HG03460 (cell line): ENCODE measurements around the gene RLN3.
A peak's percentile ranks its signal among the peaks of the same experiment; 100 is the strongest.

ENCODE experiments used
- ATAC-seq: cut with Tn5 transposase; IDR thresholded peaks from one replicate; pipeline ENCODE4 v1.9.1; 2021; ENCODE audit not compliant: unreplicated experiment

Gene RLN3

GRCh38 chr19:14053032-14053431 is 25.1 kb downstream of the RLN3 start:
- no peak for ATAC-seq

- ATAC-seq = no peak
These were observed 25.6 kb downstream of the RLN3 start for GRCh38 chr19:14053500-14053899.

- ATAC-seq = no peak
These were observed 26.2 kb downstream of the RLN3 start for GRCh38 chr19:14054099-14054498.

- no peak for ATAC-seq
These were observed 26.8 kb downstream of the RLN3 start for GRCh38 chr19:14054721-14055120.

GRCh38 chr19:14055396-14055795 is 27.4 kb downstream of the RLN3 start:
- no peak for ATAC-seq

GRCh38 chr19:14056069-14056666 is 28.2 kb downstream of the RLN3 start:
- ATAC-seq = no peak

- ATAC-seq = no peak
These were observed 28.9 kb downstream of the RLN3 start for GRCh38 chr19:14056741-14057356.

GRCh38 chr19:14058182-14059092 is 30.5 kb downstream of the RLN3 start:
- no peak for ATAC-seq

GRCh38 chr19:14059093-14059480 is 31.1 kb downstream of the RLN3 start:
- no peak for ATAC-seq

GRCh38 chr19:14059652-14060155 is 31.8 kb downstream of the RLN3 start:
- no peak for ATAC-seq

GRCh38 chr19:14061081-14061749 is 33.3 kb downstream of the RLN3 start:
- ATAC-seq = no peak

- ATAC-seq = no peak
These were observed 34.0 kb downstream of the RLN3 start, which contains the start of gene PALM3 for GRCh38 chr19:14061751-14062557. TSS of gene PALM3 (minus strand) at chr19:14062076. CDS start at chr19:14061980, 96 bp downstream.

GRCh38 chr19:14062558-14062855 is 34.6 kb downstream of the RLN3 start:
- ATAC-seq = no peak

GRCh38 chr19:14063105-14063504 is 35.2 kb downstream of the RLN3 start:
- ATAC-seq = no peak

- no peak for ATAC-seq
These were observed 38.2 kb downstream of the RLN3 start for GRCh38 chr19:14066134-14066533.

GRCh38 chr19:14070268-14071050 is 42.5 kb downstream of the RLN3 start:
- ATAC-seq = no peak

GRCh38 chr19:14072535-14073260 is 44.8 kb downstream of the RLN3 start, which contains the start of gene MISP3:
TSS of gene MISP3 (plus strand) at chr19:14072786. CDS start at chr19:14073310, 524 bp downstream.
- ATAC-seq = no peak

- peak; percentile 43 for ATAC-seq
These were observed 45.4 kb downstream of the RLN3 start for GRCh38 chr19:14073261-14073924.
